Astrocyte (in vitro differentiated cells and primary cell): ENCODE results near the gene JMJD1C. TPM values are rescaled to one million over a fixed set of nuclear protein-coding genes. Genes with fewer than 3 reads are reported as not detected.

Experiments
- DNase-seq: peaks from one replicate; pipeline ENCODE4 v3.0.0-alpha.2; 2010; ENCODE audit warnings: low read depth
- FAIRE-seq: peaks from 2 replicates; lab custom pipeline; 2011; peaks lifted over from hg19 to GRCh38; lab: Jason Lieb, UNC
- H2AFZ ChIP-seq: 2 replicates; pipeline ENCODE4 v1.6.0; 2012; ENCODE audit warnings: low read depth, low read length, inconsistent platforms
- H3K27ac ChIP-seq: 2 replicates; pipeline ENCODE4 v1.5.1; 2011; ENCODE audit warnings: low read depth, low read length, inconsistent platforms
- H3K27me3 ChIP-seq: 2 replicates; pipeline ENCODE4 v1.6.0; 2011; ENCODE audit warnings: low read length, inconsistent platforms; ENCODE audit not compliant: insufficient read depth
- H3K36me3 ChIP-seq: 2 replicates; pipeline ENCODE4 v1.5.1; 2011; ENCODE audit warnings: low read length, inconsistent platforms; ENCODE audit not compliant: insufficient read depth
- H3K4me1 ChIP-seq: 2 replicates; pipeline ENCODE4 v1.5.1; 2011; ENCODE audit warnings: low read length, inconsistent platforms; ENCODE audit not compliant: insufficient read depth
- H3K4me2 ChIP-seq: 2 replicates; pipeline ENCODE4 v1.6.0; 2012; ENCODE audit warnings: low read length, inconsistent platforms
- H3K4me3 ChIP-seq: 2 replicates; pipeline ENCODE4 v1.5.1; 2011; ENCODE audit warnings: low read depth, mild to moderate bottlenecking, low read length, inconsistent platforms; ENCODE audit not compliant: insufficient read depth
- H3K79me2 ChIP-seq: 2 replicates; pipeline ENCODE4 v1.6.0; 2012; ENCODE audit warnings: mild to moderate bottlenecking, low read length, inconsistent platforms; ENCODE audit not compliant: insufficient read depth
- H3K9ac ChIP-seq: 2 replicates; pipeline ENCODE4 v1.6.0; 2012; ENCODE audit warnings: mild to moderate bottlenecking, low read length, inconsistent platforms
- H3K9me3 ChIP-seq: 2 replicates; pipeline ENCODE4 v1.5.1; 2012; ENCODE audit warnings: low read depth, mild to moderate bottlenecking, low read length, inconsistent platforms; ENCODE audit not compliant: insufficient read depth
- H4K20me1 ChIP-seq: 2 replicates; pipeline ENCODE4 v1.6.0; 2012; ENCODE audit warnings: low read length, inconsistent platforms; ENCODE audit not compliant: insufficient read depth
- H3K27ac Mint-ChIP-seq: one replicate; pipeline ENCODE4 v1.8.0; 2021; ENCODE audit warnings: mild to moderate bottlenecking, mixed read lengths; ENCODE audit not compliant: unreplicated experiment
- H3K27me3 Mint-ChIP-seq: one replicate; pipeline ENCODE4 v1.8.0; 2021; ENCODE audit warnings: low read depth, mixed read lengths; ENCODE audit not compliant: unreplicated experiment
- H3K36me3 Mint-ChIP-seq: one replicate; pipeline ENCODE4 v1.8.0; 2021; ENCODE audit warnings: low read depth, mixed read lengths; ENCODE audit not compliant: unreplicated experiment
- H3K4me1 Mint-ChIP-seq: one replicate; pipeline ENCODE4 v1.8.0; 2021; ENCODE audit warnings: low read depth, mixed read lengths; ENCODE audit not compliant: unreplicated experiment
- H3K4me3 Mint-ChIP-seq: one replicate; pipeline ENCODE4 v1.8.0; 2021; ENCODE audit warnings: mild to moderate bottlenecking, moderate library complexity, mixed read lengths; ENCODE audit not compliant: unreplicated experiment
- H3K9me3 Mint-ChIP-seq: one replicate; pipeline ENCODE4 v1.8.0; 2021; ENCODE audit warnings: mild to moderate bottlenecking, mixed read lengths; ENCODE audit not compliant: unreplicated experiment
- EZH2 ChIP-seq: IDR thresholded peaks from 2 replicates; pipeline ENCODE4 v1.6.1; 2012; ENCODE audit warnings: mild to moderate bottlenecking, low read length, inconsistent platforms; ENCODE audit not compliant: insufficient read depth
- total RNA-seq: library from RNA; stranded (reverse); gene quantifications from 2 replicates; pipeline ENCODE4 v1.2.1, GENCODE V29; 2021
- TF ChIP-seq, protein P1 (sequence below): IDR thresholded peaks from 2 replicates; pipeline ENCODE4 v1.5.1; 2011; ENCODE audit warnings: low read depth, mild to moderate bottlenecking, inconsistent platforms, low read length, moderate library complexity; ENCODE audit not compliant: insufficient read depth

Gene JMJD1C
- total RNA-seq, 1 donor from 2014 or later = 61.0 TPM

DNA sequence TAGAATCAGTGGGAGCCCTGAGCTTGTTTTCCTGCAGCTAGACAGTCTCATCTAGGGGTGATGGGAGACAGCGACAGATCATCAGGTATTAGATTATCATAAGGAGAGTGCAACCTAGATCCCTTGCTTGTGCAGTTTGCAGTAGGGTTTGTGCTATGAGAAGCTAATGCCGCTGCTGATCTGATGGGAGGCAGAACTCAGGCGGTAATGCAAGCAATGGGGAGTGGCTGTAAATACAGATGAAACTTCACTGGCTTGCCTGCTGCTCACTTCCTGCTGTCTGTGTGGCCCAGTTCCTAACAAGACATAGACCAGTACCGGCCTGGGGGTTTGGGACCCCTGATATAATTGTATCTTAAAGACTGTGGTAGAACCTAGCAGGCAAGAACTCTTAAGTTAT, 315.0 kb downstream of the JMJD1C start:
- peaks cover 11% of the 10 kb centered on the region for H3K36me3 ChIP-seq
- no peaks in the 10 kb centered on the region for H3K27me3 ChIP-seq
- H3K4me3 ChIP-seq = no peak overlapping the region
- no peaks in the 10 kb centered on the region for H3K9me3 ChIP-seq
- no peak overlapping the region for H3K9ac ChIP-seq
- H2AFZ ChIP-seq = no peak overlapping the region
- peaks cover 57% of the 10 kb centered on the region for H3K79me2 ChIP-seq
- TF ChIP-seq EZH2 = no peak
- TF ChIP-seq, protein P1, sequence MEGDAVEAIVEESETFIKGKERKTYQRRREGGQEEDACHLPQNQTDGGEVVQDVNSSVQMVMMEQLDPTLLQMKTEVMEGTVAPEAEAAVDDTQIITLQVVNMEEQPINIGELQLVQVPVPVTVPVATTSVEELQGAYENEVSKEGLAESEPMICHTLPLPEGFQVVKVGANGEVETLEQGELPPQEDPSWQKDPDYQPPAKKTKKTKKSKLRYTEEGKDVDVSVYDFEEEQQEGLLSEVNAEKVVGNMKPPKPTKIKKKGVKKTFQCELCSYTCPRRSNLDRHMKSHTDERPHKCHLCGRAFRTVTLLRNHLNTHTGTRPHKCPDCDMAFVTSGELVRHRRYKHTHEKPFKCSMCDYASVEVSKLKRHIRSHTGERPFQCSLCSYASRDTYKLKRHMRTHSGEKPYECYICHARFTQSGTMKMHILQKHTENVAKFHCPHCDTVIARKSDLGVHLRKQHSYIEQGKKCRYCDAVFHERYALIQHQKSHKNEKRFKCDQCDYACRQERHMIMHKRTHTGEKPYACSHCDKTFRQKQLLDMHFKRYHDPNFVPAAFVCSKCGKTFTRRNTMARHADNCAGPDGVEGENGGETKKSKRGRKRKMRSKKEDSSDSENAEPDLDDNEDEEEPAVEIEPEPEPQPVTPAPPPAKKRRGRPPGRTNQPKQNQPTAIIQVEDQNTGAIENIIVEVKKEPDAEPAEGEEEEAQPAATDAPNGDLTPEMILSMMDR = no peak
- H3K4me3 Mint-ChIP-seq = no peak overlapping the region
- H3K27me3 Mint-ChIP-seq = no peaks in the 10 kb centered on the region
- H3K4me1 Mint-ChIP-seq = peaks cover 19% of the 10 kb centered on the region
- FAIRE-seq (no peak), DNase-seq (no peak)
- no peak overlapping the region for H3K27ac ChIP-seq
- H3K9me3 Mint-ChIP-seq = no peaks in the 10 kb centered on the region
- no peak overlapping the region for H3K27ac Mint-ChIP-seq
- no peaks in the 10 kb centered on the region for H3K4me1 ChIP-seq
- H3K36me3 Mint-ChIP-seq = peaks cover 29% of the 10 kb centered on the region
- H3K4me2 ChIP-seq = no peak overlapping the region
- H4K20me1 ChIP-seq = peaks cover 56% of the 10 kb centered on the region

DNA sequence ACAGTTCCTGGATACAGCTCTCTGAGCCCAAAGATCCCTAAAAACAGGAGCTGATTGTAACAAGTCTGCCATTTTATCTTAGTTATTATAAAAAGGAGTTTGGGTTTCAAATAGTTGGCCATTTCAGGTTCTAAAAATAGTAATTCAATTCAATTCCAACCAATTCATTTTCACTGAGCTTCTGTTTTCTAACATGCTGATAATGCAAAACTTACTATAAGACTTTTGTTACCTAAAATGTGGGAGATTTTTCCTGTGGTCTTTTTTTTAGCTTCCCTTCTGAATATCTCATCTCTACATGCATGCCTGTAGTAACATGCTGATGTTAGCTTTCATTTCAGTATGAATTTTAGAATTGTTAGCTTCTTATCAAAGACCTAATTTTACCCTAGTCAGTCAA, 319.3 kb downstream of the JMJD1C start:
- H3K27ac ChIP-seq = no peak overlapping the region
- H3K27ac Mint-ChIP-seq = no peak overlapping the region

DNA sequence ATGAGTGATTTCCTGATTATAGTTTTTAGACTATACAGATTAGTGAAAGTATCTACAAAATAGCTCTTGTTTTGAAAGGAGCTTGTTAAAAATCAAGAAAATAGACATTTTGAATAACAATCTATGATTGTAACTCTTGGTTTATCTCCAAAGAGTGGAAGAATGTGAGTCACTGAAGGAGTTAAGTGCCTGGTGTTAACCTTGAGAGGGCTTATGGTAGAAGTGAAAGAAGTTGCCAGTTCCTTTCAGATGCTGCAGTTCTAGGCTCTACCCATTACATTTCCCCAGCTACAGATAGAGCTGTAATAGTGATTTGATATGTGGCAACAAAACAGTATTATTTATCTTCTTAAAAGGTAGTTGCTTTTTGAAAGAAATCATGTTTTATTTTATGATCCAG, 320.0 kb downstream of the JMJD1C start:
- TF ChIP-seq, protein P1 = no peak
- no peak for TF ChIP-seq EZH2
- FAIRE-seq (no peak), DNase-seq (peak; percentile 44)
- peaks cover 90% of the 10 kb centered on the region for H3K79me2 ChIP-seq
- H3K27me3 ChIP-seq = no peaks in the 10 kb centered on the region
- no peaks in the 10 kb centered on the region for H3K4me1 ChIP-seq
- no peak overlapping the region for H3K27ac ChIP-seq
- H3K9me3 Mint-ChIP-seq = no peaks in the 10 kb centered on the region
- H3K27ac Mint-ChIP-seq = no peak overlapping the region
- no peaks in the 10 kb centered on the region for H3K9me3 ChIP-seq
- H2AFZ ChIP-seq = no peak overlapping the region
- peaks cover 76% of the 10 kb centered on the region for H4K20me1 ChIP-seq
- peaks cover 16% of the 10 kb centered on the region for H3K4me1 Mint-ChIP-seq
- H3K4me2 ChIP-seq = no peak overlapping the region
- no peak overlapping the region for H3K4me3 ChIP-seq
- H3K36me3 Mint-ChIP-seq = peaks cover 12% of the 10 kb centered on the region
- H3K27me3 Mint-ChIP-seq = no peaks in the 10 kb centered on the region
- H3K4me3 Mint-ChIP-seq = no peak overlapping the region
- H3K9ac ChIP-seq = no peak overlapping the region
- no peaks in the 10 kb centered on the region for H3K36me3 ChIP-seq

More for the DNA sequence above, 319.3 kb downstream of the JMJD1C start:
- Histone ChIP-seq H3K9ac (no peak overlapping the region), H3K9me3 (no peaks in the 10 kb centered on the region), H3K79me2 (peaks cover 89% of the 10 kb centered on the region), H3K4me3 (no peak overlapping the region), H3K4me2 (no peak overlapping the region), H3K4me1 (no peaks in the 10 kb centered on the region), H3K36me3 (no peaks in the 10 kb centered on the region), H3K27me3 (no peaks in the 10 kb centered on the region), H2AFZ (no peak overlapping the region), H4K20me1 (peaks cover 76% of the 10 kb centered on the region)
- Mint-ChIP-seq H3K36me3 (peaks cover 15% of the 10 kb centered on the region), H3K27me3 (no peaks in the 10 kb centered on the region), H3K9me3 (no peaks in the 10 kb centered on the region), H3K4me3 (no peak overlapping the region), H3K4me1 (peaks cover 16% of the 10 kb centered on the region)
- FAIRE-seq (no peak), DNase-seq (no peak)
- TF ChIP-seq, protein P1 = no peak
- TF ChIP-seq EZH2 = no peak
